ENCODE measurements around the gene DOCK4. TPM values are rescaled to one million over a fixed set of nuclear protein-coding genes. Genes with fewer than 3 reads are reported as not detected.

Gene DOCK4
- total and polyA plus RNA-seq, 2 experiments from 2014 or later = 2.1 to 5.0 TPM

- Histone ChIP-seq H3K4me1 (ENCODE audit: insufficient read depth) (no peaks in the 10 kb centered on the region), H4K20me1 (ENCODE audit: insufficient read depth) (no peaks in the 10 kb centered on the region), H3K9me3 (ENCODE audit: low read depth) (no peaks in the 10 kb centered on the region), H2AFZ (no peak overlapping the region), H3K36me3 (ENCODE audit: low read depth) (no peaks in the 10 kb centered on the region), H3F3A (ENCODE audit: insufficient read depth) (no peaks in the 10 kb centered on the region), H3K9me2 (ENCODE audit: insufficient read depth) (no peaks in the 10 kb centered on the region), H3K9ac (no peak overlapping the region), H3K4me2 (ENCODE audit: unreplicated experiment) (no peak overlapping the region), H3K27me3 (replicated peaks; ENCODE audit: insufficient read depth) (no peaks in the 10 kb centered on the region), H3K4me3 (no peak overlapping the region), H3K79me2 (ENCODE audit: insufficient read depth) (no peaks in the 10 kb centered on the region), H3K27ac (no peak overlapping the region)
- TF ChIP-seq EZH2 (IDR thresholded peaks at IDR 0.05; ENCODE audit: insufficient read depth, poor library complexity, severe bottlenecking) = no peak
- no peak for TF ChIP-seq EZH2phosphoT487 (IDR thresholded peaks at IDR 0.05; ENCODE audit: insufficient read depth, low read depth)
- no peak for DNase-seq
- WGBS, 2 experiments (ENCODE audit: low coverage in 1 of 2, low lambda C conversion rate in 2 of 2, missing lambda C conversion rate in 2 of 2) = 23 to 52% methylated on average over 1 of the region's 1 CpG
- in situ Hi-C loops (cut with MboI) = no loop called here
Measured at GRCh38 chr7:111871283-111871682, 334.9 kb downstream of the DOCK4 start.

GRCh38 chr7:111869280-111869679 is 336.9 kb downstream of the DOCK4 start:
- no peak overlapping the region for H3K4me2 ChIP-seq (ENCODE audit: unreplicated experiment)
- no peak overlapping the region for H3K27ac ChIP-seq
- no peak overlapping the region for H2AFZ ChIP-seq
- no peak overlapping the region for H3K9ac ChIP-seq
- no peaks in the 10 kb centered on the region for H3K36me3 ChIP-seq (ENCODE audit: low read depth)
- in situ Hi-C loops (cut with MboI) = no loop called here
- H3K9me3 ChIP-seq (ENCODE audit: low read depth) = no peaks in the 10 kb centered on the region
- DNase-seq = no peak
- no peaks in the 10 kb centered on the region for H4K20me1 ChIP-seq (ENCODE audit: insufficient read depth)
- no peaks in the 10 kb centered on the region for H3K9me2 ChIP-seq (ENCODE audit: insufficient read depth)
- H3K79me2 ChIP-seq (ENCODE audit: insufficient read depth) = no peaks in the 10 kb centered on the region
- H3K27me3 ChIP-seq (replicated peaks; ENCODE audit: insufficient read depth) = no peaks in the 10 kb centered on the region
- H3K4me3 ChIP-seq = no peak overlapping the region
- no peaks in the 10 kb centered on the region for H3F3A ChIP-seq (ENCODE audit: insufficient read depth)
- TF ChIP-seq EZH2phosphoT487 (IDR thresholded peaks at IDR 0.05; ENCODE audit: insufficient read depth, low read depth) (no peak), EZH2 (IDR thresholded peaks at IDR 0.05; ENCODE audit: insufficient read depth, poor library complexity, severe bottlenecking) (no peak)
- no peaks in the 10 kb centered on the region for H3K4me1 ChIP-seq (ENCODE audit: insufficient read depth)
- WGBS, 2 experiments (ENCODE audit: low coverage in 1 of 2, low lambda C conversion rate in 2 of 2, missing lambda C conversion rate in 2 of 2) = 96% methylated on average over 3 of the region's 3 CpGs

GRCh38 chr7:111867348-111867931 is 338.8 kb downstream of the DOCK4 start:
- Histone ChIP-seq H3K27me3 (replicated peaks; ENCODE audit: insufficient read depth) (no peaks in the 10 kb centered on the region), H2AFZ (no peak overlapping the region), H3K36me3 (ENCODE audit: low read depth) (no peaks in the 10 kb centered on the region), H3K27ac (no peak overlapping the region), H3K9ac (no peak overlapping the region), H3K79me2 (ENCODE audit: insufficient read depth) (no peaks in the 10 kb centered on the region), H3K9me3 (ENCODE audit: low read depth) (no peaks in the 10 kb centered on the region), H3F3A (ENCODE audit: insufficient read depth) (no peaks in the 10 kb centered on the region), H3K9me2 (ENCODE audit: insufficient read depth) (no peaks in the 10 kb centered on the region), H3K4me3 (no peak overlapping the region), H3K4me1 (ENCODE audit: insufficient read depth) (no peaks in the 10 kb centered on the region), H3K4me2 (ENCODE audit: unreplicated experiment) (no peak overlapping the region), H4K20me1 (ENCODE audit: insufficient read depth) (no peaks in the 10 kb centered on the region)
- TF ChIP-seq EZH2 (IDR thresholded peaks at IDR 0.05; ENCODE audit: insufficient read depth, poor library complexity, severe bottlenecking) (no peak), EZH2phosphoT487 (IDR thresholded peaks at IDR 0.05; ENCODE audit: insufficient read depth, low read depth) (no peak)
- in situ Hi-C loops (cut with MboI) = no loop called here
- WGBS, 2 experiments (ENCODE audit: low coverage in 1 of 2, low lambda C conversion rate in 2 of 2, missing lambda C conversion rate in 2 of 2) = 87% methylated on average over 5 of the region's 5 CpGs
- no peak for DNase-seq

GRCh38 chr7:111866787-111867186 is 339.4 kb downstream of the DOCK4 start:
- no peaks in the 10 kb centered on the region for H3K36me3 ChIP-seq (ENCODE audit: low read depth)
- TF ChIP-seq EZH2 (IDR thresholded peaks at IDR 0.05; ENCODE audit: insufficient read depth, poor library complexity, severe bottlenecking) (no peak), EZH2phosphoT487 (IDR thresholded peaks at IDR 0.05; ENCODE audit: insufficient read depth, low read depth) (no peak)
- no peak overlapping the region for H2AFZ ChIP-seq
- H3K4me1 ChIP-seq (ENCODE audit: insufficient read depth) = no peaks in the 10 kb centered on the region
- no peaks in the 10 kb centered on the region for H3K27me3 ChIP-seq (replicated peaks; ENCODE audit: insufficient read depth)
- no peaks in the 10 kb centered on the region for H3K79me2 ChIP-seq (ENCODE audit: insufficient read depth)
- 91 to 92% methylated on average over 2 of the region's 2 CpGs for WGBS, 2 experiments (ENCODE audit: low coverage in 1 of 2, low lambda C conversion rate in 2 of 2, missing lambda C conversion rate in 2 of 2)
- H3K4me3 ChIP-seq = no peak overlapping the region
- no peaks in the 10 kb centered on the region for H4K20me1 ChIP-seq (ENCODE audit: insufficient read depth)
- H3K27ac ChIP-seq = no peak overlapping the region
- DNase-seq = no peak
- no peak overlapping the region for H3K9ac ChIP-seq
- no peaks in the 10 kb centered on the region for H3K9me2 ChIP-seq (ENCODE audit: insufficient read depth)
- no peaks in the 10 kb centered on the region for H3K9me3 ChIP-seq (ENCODE audit: low read depth)
- H3K4me2 ChIP-seq (ENCODE audit: unreplicated experiment) = no peak overlapping the region
- H3F3A ChIP-seq (ENCODE audit: insufficient read depth) = no peaks in the 10 kb centered on the region
- in situ Hi-C loops (cut with MboI) = no loop called here

GRCh38 chr7:111865430-111865829 is 340.8 kb downstream of the DOCK4 start:
- Histone ChIP-seq H3F3A (ENCODE audit: insufficient read depth) (no peaks in the 10 kb centered on the region), H3K4me1 (ENCODE audit: insufficient read depth) (no peaks in the 10 kb centered on the region), H3K79me2 (ENCODE audit: insufficient read depth) (no peaks in the 10 kb centered on the region), H3K9me3 (ENCODE audit: low read depth) (no peaks in the 10 kb centered on the region), H3K4me2 (ENCODE audit: unreplicated experiment) (no peak overlapping the region), H3K27me3 (replicated peaks; ENCODE audit: insufficient read depth) (no peaks in the 10 kb centered on the region), H3K4me3 (no peak overlapping the region), H2AFZ (no peak overlapping the region), H3K36me3 (ENCODE audit: low read depth) (no peaks in the 10 kb centered on the region), H3K27ac (no peak overlapping the region), H3K9me2 (ENCODE audit: insufficient read depth) (no peaks in the 10 kb centered on the region), H3K9ac (no peak overlapping the region), H4K20me1 (ENCODE audit: insufficient read depth) (no peaks in the 10 kb centered on the region)
- in situ Hi-C loops (cut with MboI) = no loop called here
- WGBS, 2 experiments (ENCODE audit: low coverage in 1 of 2, low lambda C conversion rate in 2 of 2, missing lambda C conversion rate in 2 of 2) = 12 to 14% methylated on average over 1 of the region's 1 CpG
- no peak for TF ChIP-seq EZH2 (IDR thresholded peaks at IDR 0.05; ENCODE audit: insufficient read depth, poor library complexity, severe bottlenecking)
- no peak for TF ChIP-seq EZH2phosphoT487 (IDR thresholded peaks at IDR 0.05; ENCODE audit: insufficient read depth, low read depth)
- DNase-seq = no peak
